8988T (cell line): ENCODE measurements around the gene LSM14A.
"Not testable (repeated sequence)": the region's sequence is repeated elsewhere in the genome, so short reads cannot be mapped to it uniquely, and the experiment has no call there.

Source experiments
- DNase-seq: peaks from one replicate; pipeline ENCODE4 v3.0.0; 2011

LSM14A gene

GRCh38 chr19:34171877-34172660 lies at the start of gene LSM14A:
Gene LSM14A, plus strand, starts transcription at chr19:34172504. Its CDS starts 139 bp downstream, at chr19:34172643.
- peak; percentile 94 for DNase-seq

- DNase-seq = no peak
These were observed 47.5 kb upstream of the LSM14A start for GRCh38 chr19:34124828-34125227.

GRCh38 chr19:34126966-34127365 lies 45.3 kb upstream of the LSM14A start:
- no peak for DNase-seq

- DNase-seq = no peak
These were observed 44.6 kb upstream of the LSM14A start for GRCh38 chr19:34127684-34128189.

- DNase-seq = no peak
These were observed 43.6 kb upstream of the LSM14A start for GRCh38 chr19:34128558-34129250.

- DNase-seq = no peak
These were observed 41.2 kb upstream of the LSM14A start for GRCh38 chr19:34131100-34131499.

GRCh38 chr19:34132145-34132544 lies 40.2 kb upstream of the LSM14A start:
- not testable (repeated sequence) for DNase-seq

GRCh38 chr19:34132706-34133105 lies 39.6 kb upstream of the LSM14A start:
- DNase-seq = not testable (repeated sequence)

- peak; percentile 96 for DNase-seq
These were observed 37.9 kb upstream of the LSM14A start for GRCh38 chr19:34134190-34135053.

- DNase-seq = no peak
These were observed 37.1 kb upstream of the LSM14A start for GRCh38 chr19:34135054-34135800.

GRCh38 chr19:34135821-34136611 lies 36.3 kb upstream of the LSM14A start:
- DNase-seq = no peak

- DNase-seq = no peak
These were observed 31.3 kb upstream of the LSM14A start for GRCh38 chr19:34141025-34141424.

- DNase-seq = no peak
These were observed 29.9 kb upstream of the LSM14A start for GRCh38 chr19:34142440-34142839.

GRCh38 chr19:34145741-34146202 lies 26.5 kb upstream of the LSM14A start:
- DNase-seq = peak; percentile 49

- DNase-seq = no peak
These were observed 23.6 kb upstream of the LSM14A start for GRCh38 chr19:34148658-34149185.

- DNase-seq = no peak
These were observed 22.4 kb upstream of the LSM14A start for GRCh38 chr19:34149873-34150272.

- DNase-seq = no peak
These were observed 21.7 kb upstream of the LSM14A start for GRCh38 chr19:34150558-34150957.

GRCh38 chr19:34151439-34151838 lies 20.9 kb upstream of the LSM14A start:
- DNase-seq = no peak

GRCh38 chr19:34154401-34154800 lies 17.9 kb upstream of the LSM14A start:
- DNase-seq = no peak

GRCh38 chr19:34155686-34156085 lies 16.6 kb upstream of the LSM14A start:
- no peak for DNase-seq

GRCh38 chr19:34158966-34159365 lies 13.3 kb upstream of the LSM14A start:
- DNase-seq = not testable (repeated sequence)
